GM19239 (cell line): ENCODE data around the gene KBTBD6.
"Not testable (repeated sequence)": the region's sequence is repeated elsewhere in the genome, so short reads cannot be mapped to it uniquely, and the experiment has no call there.

ENCODE experiments used
- DNase-seq: peaks from one replicate; pipeline ENCODE4 v3.0.0; 2011; ENCODE audit warnings: low spot score; ENCODE audit not compliant: insufficient read length
- FAIRE-seq: peaks from 2 replicates; lab custom pipeline; 2011; peaks lifted over from hg19 to GRCh38; lab: Jason Lieb, UNC

KBTBD6 gene, protein sequence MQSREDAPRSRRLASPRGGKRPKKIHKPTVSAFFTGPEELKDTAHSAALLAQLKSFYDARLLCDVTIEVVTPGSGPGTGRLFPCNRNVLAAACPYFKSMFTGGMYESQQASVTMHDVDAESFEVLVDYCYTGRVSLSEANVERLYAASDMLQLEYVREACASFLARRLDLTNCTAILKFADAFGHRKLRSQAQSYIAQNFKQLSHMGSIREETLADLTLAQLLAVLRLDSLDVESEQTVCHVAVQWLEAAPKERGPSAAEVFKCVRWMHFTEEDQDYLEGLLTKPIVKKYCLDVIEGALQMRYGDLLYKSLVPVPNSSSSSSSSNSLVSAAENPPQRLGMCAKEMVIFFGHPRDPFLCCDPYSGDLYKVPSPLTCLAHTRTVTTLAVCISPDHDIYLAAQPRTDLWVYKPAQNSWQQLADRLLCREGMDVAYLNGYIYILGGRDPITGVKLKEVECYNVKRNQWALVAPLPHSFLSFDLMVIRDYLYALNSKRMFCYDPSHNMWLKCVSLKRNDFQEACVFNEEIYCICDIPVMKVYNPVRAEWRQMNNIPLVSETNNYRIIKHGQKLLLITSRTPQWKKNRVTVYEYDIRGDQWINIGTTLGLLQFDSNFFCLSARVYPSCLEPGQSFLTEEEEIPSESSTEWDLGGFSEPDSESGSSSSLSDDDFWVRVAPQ

DNA sequence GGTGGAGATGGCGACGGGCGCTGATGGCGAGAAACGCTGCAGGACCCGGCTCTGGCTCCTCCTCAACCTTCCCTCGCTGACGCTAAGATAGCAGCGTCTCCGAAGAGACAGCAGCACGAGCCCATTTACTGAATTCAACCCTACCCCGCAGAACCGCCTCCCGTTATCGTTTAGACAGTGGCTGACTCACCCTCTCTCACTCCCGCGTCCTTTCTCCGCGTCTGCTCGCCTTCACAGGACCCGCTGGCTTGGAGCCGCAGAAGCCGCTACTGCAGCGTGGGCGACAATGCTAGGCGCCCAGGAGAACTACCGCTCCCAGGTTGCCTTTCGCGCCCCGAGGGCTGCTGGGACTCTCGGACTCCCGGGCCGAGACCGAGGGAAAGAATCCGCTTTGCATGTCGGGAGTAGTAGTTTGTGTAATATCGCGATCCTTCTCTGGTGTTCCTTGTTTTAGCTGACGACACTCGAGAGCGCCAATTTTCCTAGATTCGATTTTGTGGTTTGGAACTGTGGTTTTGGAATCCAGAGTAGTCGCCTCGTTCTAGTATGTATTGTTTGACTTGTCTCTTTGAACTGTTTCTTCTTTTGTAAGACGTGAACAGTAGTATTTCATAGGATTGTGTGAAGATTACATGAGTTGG, at the start of gene KBTBD6:
Gene KBTBD6, minus strand, starts transcription at position 291 of the 641 bp plus-strand sequence. CDS start 291 bp downstream, outside the sequence.
- peak; percentile 94 for FAIRE-seq
- DNase-seq: peak; percentile 68

DNA sequence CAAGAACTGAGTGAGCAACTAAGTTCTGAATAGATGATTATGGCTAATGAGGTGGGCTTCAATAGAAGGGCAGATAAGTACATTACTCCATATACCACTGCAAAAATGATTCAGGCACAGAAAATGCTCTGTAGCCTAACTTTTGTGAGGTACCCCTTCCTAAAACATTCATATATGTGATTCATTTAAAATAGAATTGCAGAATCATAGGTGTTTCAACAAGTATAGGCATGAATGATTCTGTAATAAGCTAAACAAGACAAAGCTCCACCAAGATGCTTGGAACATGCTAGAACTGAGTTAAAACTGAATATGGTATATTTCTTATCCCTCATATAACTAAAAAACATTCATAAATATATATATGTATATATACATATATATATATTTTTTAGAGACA, 49.6 kb upstream of the KBTBD6 start:
- DNase-seq (no peak), FAIRE-seq (no peak)

DNA sequence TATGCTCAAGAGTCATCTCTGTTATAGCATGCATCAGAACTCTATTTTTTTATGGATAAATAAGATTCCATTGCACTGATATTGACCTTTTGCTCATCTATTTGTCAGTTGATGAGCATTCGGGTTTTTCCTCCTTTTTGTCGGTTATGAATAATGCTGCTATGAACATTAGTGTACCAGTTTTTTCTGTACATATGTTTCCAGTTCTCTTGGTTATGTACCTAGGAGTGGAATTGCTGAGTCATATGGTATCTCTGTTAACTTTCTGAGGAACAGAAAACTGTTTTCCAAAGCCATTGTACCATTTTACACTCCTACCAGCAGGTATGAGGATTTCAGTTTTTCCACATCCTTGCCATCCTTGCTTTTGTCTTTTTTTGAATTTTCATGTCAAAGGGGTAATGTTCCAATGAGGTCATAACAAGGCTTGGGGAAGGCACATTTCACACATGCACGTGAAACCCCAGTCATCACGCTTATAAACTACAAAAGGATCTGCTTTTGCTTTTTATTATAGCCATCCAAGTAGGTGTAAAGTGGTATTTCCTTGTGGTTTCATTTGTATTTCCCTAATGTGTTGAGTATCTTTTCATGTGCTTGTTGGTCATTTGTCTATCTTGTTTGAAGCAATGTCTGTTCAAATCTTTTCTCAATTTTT, 47.1 kb upstream of the KBTBD6 start:
- FAIRE-seq (no peak), DNase-seq (no peak)

DNA sequence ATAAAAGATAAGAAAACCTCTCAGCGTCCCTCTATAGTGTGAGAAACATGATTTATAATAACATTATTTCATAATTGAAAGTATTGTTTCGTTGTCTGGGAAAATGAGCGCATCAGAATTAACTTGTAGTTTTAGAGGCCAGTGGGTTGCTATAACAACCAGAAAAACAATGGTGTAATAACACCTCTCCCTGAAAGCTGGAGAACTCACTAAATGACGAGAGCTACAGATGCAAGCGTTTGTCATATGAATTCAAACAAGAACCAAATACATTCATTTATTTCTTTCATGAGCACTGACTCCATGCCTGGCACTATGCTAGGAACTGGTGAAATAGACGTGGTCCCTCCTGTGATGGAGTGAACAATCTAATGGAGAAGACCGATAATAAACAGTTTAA, 45.4 kb upstream of the KBTBD6 start:
- peak; percentile 64 for FAIRE-seq

DNA sequence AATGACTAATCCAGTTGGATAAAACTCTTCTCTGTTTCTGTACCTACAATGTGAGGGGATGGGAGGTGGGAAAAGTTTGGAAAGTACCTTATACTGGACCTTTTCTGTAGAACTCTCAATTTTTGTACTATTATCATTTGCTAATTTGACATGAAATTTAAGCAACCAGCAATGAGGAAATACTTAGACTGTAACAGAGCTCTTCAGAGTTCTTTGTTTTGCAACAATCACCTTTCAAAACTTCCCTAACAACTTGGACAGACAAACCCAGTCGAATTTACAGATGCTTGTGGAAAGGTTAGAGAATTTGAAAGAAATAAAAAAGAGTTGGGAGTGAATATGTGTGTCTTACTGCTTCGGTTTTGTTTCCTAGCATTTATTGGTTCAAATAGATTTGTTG, 45.0 kb upstream of the KBTBD6 start:
- FAIRE-seq (no peak), DNase-seq (no peak)

More for the DNA sequence above, 45.4 kb upstream of the KBTBD6 start:
- no peak for DNase-seq

DNA sequence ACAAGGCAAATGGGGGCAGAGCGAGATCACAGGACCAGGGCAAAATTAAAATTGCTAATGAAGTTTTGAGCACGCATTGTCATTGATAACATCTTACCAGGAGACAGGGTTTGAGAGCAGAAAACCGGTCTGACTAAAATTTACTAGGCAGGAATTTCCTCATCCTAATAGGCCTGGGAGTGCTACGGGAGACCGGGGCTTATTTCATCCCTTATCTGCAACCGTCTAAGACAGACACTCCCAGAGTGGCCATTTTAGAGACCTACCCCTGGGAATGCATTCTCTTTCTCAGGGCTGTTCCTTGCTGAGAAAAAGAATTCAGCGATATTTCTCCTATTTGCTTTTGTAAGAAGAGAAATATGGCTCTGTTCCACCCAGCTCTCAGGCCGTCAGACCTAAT, 43.0 kb upstream of the KBTBD6 start:
- DNase-seq, FAIRE-seq: not testable (repeated sequence)

DNA sequence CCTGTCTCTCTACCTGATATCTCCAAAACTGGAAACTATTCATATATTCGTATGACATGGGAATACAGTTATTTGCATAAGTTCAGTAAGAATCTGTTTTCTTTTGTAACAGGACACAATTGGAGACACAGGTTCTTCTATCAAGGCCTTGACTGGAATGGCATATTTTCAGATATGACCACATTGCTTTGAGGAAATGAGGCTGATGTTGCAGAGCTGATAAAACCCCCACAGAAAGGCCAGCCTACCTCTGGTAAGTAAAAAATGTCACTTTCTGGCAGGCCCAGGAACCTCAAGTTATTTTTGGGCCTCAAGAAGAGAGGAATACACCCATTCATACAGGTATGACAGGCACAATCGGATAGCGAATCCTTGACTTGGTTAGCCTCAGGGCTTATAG, 29.5 kb upstream of the KBTBD6 start:
- FAIRE-seq (peak; percentile 40), DNase-seq (no peak)

DNA sequence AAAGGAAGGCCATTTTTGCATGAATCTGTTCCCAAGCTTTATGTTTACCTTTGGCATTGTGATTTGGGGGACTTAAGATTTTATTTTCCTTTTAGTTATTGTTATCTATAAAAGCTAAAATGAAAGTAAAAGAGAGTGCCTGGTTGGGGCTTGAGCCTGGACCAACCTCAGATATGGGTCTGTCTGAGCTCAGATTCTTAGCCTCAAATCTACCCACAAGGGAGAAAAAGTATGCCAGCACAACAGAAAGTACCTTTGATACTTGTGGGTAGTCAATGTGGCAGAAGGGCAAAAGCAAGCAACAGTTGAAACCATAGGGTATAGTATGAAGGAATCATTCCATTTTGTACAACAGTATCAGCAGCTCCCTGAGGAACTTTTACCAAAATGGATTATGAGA, 26.6 kb upstream of the KBTBD6 start:
- no peak for FAIRE-seq

DNA sequence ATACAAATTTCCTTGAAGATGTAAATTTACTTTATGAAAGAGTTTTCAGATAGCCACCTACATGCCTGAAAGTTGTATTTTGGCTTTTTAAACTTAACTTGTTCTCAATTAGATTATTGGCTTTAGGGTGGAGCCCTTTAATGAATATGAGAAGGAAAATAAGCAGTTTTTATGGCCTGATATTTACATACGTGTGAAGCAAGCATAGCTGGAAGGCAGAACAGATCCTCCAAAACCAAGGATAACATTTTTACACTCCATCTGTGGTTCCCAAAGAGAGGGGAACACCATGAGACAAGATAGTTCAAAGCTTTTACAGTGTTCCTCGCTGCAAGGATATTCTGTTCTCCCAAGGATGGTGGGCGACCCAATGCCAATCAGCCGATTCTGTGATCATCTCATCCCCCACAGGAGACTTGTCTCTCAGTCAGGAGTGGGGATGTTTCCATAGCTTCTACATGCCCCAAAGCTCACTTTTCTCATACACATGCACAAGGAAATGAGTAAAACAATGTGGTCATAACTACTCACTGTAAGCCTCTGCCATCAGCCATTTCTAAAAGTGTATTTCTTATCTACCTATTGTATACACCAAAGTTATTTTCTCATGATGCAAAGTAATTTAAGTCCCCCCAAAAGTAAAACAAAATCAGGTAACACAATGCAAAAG, 24.6 kb upstream of the KBTBD6 start:
- FAIRE-seq (no peak), DNase-seq (no peak)

More for the DNA sequence above, 26.6 kb upstream of the KBTBD6 start:
- no peak for DNase-seq

DNA sequence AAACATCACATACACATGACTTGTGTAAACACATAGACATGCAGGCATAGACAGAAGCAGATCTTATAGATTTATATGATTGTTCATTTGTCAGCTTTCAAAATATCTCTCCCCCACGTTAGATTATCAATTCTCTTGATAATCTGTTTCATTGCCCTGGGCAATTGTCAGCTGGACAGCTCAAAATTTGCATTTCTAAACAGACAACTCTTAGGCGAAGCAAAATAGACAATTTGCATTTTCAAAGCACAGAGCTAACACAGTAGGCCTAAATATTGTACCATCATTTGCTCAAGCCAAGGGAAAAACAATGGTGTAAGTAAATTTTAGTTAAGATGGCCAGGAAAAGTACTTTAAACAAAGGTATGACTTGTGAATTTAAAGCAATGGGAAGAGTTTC, 24.0 kb upstream of the KBTBD6 start:
- no peak for DNase-seq
- peak; percentile 35 for FAIRE-seq

DNA sequence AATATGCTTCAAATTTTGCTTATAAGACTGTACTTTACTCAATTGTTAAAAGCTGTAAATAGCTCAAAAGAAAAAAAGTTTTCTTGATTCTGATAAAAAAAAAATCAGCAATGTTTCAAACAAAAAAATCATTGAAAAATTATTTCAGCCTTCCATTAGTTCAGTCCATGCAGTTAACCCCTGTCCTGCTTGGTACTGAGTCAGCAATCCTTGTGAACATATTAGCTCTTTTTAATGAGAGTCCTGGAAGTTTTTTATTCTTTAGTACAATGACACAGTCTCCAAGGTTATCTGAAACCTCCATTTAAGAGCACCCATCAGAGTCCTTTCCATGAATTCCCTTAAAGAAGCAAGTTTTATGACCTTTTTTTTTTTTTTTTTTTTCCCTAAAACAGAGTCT, 21.4 kb upstream of the KBTBD6 start:
- FAIRE-seq (no peak), DNase-seq (no peak)

DNA sequence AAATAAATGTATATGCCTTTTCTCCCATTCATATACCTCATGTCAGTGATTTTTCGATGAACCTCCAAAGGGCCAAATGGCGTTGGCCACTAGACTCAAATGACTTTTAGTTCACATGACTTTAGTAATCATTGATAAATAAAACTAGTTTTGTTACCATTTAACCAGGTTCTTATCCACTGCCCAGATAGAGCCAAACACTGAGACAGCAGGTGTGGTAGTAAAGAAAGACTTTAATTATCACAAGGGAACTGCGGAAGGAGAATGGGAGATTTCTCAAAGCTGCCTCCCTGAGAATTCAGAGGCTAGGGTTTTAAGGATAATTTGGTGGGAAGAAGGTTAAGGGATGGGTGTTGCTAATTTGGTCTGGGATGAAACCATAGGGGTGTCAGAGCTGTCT, 19.4 kb upstream of the KBTBD6 start:
- no peak for DNase-seq
- no peak for FAIRE-seq

DNA sequence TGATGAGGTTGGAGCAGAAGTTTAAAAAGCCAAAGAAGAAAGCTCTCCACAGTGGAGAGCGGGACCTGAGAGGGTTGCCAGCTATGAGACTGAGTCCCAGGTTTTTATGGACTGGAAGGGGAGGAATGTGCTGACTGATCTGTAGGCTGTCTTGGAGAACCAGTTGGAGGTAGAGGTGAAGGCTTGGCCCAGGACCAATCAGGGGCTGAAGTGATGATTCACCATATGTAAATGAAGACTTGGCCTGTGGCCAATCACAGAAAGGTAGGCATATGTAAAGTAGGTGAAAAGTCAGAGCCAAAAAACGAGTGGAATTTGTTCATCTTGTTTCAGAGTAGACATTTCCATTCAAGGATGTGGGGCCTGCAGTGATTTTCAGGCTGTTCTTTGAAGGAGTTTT, 17.5 kb upstream of the KBTBD6 start:
- DNase-seq (no peak), FAIRE-seq (no peak)

DNA sequence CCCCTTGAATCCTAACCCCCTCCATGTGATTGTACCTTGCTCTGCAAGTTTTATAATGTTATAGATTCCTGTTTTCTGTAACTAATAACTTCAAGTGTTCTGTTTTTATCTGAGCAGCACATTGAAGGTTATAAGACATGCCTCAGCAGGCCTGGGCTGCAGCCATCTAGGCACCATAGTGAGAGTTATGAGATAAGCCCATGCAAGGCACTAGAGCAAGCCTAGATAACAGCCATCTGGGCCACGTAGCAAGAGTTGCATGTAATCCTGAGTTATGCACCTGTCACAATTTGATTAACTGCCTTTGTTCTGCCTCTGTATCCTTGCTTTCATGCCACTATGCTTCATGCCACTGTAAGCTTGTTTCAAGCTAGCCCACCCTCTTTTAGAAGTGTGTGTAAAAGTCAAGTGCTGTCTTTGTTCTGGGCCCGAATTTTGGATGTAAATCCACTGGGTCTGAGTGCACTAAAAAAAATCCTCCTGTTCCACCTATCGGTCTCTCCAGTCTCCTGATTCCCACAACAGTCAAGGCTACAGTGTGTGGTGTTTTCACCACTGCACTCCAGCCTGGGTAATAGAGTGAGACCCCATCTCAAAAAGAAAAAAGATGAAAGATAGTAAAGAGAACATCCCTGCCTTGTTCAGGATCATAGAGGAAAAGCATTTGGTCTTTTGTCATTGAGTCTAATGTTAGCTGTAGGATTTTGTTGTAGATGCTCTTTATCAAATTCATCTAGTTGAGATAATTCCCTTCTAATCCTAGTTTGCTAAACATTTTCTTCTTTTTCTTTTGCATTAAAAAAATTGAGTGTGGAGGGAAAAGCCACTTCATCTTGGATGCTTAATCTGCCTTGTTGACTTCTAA, 16.0 kb upstream of the KBTBD6 start:
- no peak for DNase-seq
- peak; percentile 4 for FAIRE-seq

DNA sequence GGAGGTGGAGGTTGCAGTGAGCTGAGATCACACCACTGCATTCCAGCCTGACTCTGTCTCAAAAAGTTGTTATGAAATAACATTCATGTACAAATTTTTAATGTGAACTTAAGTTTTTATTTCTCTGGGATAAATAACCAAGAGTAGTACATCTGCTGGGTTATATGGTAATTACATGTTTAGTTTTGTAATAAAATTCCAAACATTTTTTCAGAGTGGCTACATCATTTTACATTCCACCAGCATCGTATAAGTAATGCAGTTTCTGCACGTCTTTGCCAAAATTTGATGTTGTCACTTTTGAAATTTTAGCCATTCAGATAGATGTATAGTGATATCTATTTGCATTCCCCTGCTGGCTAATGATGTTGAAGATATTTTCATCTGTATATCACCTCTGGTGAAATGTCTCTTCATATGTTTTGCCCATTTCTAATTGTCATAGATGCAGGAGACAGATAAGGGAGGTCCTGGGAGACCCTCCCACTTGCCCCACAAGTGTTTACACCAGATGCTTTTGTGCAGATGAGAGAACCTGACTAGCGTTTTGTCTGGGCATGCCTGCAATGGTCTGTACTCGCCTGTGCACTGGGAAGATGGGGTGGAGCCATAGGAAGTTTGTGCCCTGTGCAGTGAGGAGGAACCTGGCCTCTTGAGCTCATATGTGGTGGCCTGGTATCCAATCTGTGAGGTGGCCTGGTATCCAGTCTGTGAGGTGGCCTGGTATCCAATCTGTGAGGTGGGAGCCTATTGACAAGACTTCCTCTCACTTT, 12.7 kb upstream of the KBTBD6 start:
- no peak for FAIRE-seq
- DNase-seq: no peak

DNA sequence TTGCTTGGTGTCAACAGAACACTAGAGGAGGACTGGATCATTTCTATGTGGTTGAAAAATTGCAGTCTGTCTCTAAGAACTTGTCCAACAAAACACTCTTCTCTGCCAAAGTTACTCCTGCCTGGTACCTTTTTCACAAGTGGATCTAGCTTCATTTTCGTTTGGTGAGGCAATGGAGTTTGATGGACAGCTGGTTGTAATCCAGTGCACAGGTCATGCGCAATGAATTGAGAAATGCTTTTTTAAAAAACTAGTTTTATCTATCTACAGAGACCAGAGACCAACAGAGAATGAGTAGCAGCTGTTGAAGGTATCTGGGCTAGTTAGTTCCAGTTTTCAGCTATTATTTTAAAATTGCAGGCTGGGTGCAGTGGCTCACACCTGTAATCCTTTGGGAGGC, 12.0 kb upstream of the KBTBD6 start:
- FAIRE-seq (no peak), DNase-seq (no peak)

DNA sequence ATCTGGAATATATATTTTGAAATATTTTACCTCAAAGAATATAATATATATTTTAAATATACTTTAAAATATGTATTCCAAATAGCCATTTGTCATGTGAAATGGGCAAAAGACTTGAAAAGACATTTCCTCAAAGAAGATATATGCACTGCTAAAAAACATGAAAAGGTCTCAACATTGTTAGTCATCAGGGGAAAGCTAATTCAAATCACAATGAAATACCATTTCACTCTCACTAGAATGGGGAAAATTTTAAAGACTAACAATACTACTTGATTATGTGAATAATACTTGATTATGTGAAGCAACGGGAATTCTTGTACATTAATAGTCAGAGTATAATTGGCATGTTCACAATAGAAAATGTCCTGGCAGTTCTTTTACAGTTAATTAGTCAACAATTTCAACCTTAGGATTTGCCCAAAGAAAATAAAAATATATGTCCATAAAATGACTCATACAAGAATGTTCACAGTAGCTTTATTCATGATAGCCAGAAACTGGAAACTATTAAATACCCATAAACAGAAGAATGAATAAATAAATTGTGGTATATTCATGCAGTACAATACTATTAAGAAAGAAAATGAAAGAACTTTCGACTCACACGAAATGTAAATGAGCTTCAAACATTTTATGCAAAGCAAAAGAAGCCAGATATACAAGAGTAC, 6.8 kb upstream of the KBTBD6 start:
- FAIRE-seq: no peak

DNA sequence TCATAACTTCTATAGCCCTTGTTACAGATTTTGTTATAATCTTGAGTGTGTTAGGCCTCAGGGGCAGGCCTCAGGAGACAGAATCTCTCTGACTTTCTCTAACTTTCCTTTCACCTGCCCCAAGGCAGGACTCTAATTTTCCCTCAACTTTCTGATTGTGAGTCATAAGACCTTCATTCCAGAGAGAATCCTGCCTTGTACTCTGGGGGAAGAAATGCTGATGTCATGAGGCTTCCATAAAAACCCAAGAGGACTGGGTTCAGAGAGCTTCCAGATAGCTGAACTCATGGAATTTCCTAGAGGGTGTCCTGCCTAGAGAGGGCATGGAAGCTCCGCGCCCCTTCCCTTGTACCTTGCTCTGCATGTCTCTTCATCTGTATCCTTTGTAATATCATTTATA, 5.3 kb upstream of the KBTBD6 start:
- no peak for DNase-seq
- FAIRE-seq: no peak

More for the DNA sequence above, 6.8 kb upstream of the KBTBD6 start:
- no peak for DNase-seq
